GM12872 (cell line): ENCODE results near the gene CLDN1.

Experiments used
- CTCF ChIP-seq: IDR thresholded peaks from 3 replicates; pipeline ENCODE4 v1.5.1; 2011; ENCODE audit warnings: low read depth, mild to moderate bottlenecking, low read length, moderate library complexity; ENCODE audit not compliant: insufficient read depth

The CLDN1 gene

DNA sequence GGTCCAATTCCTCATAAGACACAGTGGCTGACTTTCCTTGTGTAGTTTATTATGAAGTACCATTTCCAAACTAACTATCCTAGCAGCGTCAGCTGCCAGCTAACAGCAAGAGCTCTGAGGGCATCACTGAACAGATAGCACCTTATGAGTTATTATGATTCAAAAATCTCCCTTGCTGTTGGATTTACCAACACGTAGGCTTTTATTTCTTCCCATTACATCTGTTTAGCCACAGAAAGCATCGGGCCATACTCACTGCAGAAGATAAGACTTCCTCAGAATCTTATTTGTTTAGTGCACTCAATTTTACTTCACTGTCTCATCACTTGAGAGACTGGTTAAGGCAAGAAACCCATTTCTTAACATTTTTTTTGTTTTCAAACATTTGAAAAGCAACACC, 16.2 kb downstream of the CLDN1 start:
- no peak for TF ChIP-seq CTCF

DNA sequence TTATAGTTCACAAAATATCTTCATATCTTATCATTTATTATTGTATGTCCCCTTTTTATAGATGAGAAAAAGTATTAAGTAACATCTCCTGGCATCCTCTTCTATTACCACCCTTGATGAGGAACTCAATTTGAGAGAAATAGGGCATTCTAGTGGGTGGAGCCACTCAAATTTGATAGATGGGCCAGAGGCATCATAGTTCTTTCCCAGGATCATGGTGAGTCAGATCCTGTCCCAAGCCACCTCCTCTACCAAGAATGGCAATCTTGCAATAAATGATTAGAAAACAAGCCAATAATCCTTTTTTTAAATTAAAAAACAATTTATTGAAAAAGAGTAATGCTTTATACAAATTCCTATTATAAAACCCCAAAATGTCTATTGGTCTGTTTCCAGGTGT, 16.8 kb downstream of the CLDN1 start:
- no peak for TF ChIP-seq CTCF

DNA sequence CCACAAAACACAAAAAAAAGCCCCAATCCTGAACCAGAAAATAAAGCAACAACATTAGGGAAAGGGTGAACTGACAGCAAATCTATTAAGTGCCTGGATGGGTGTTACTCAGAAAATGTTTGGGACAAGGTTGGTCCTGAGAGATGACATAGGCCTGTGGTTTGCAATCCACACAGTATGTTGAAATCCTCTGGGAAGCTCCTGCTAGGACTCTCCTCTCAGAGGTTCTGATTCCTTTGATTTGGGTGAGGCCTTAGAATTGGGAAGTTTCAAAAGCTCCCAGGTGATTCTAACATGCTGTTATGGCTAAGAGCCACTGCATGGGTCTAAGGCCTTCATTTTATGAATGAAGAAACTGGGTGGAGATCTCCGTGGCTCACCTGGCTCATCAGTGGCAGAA, 18.4 kb downstream of the CLDN1 start:
- TF ChIP-seq CTCF: no peak

- no peak for TF ChIP-seq CTCF
Observed at GRCh38 chr3:190302212-190302867, 19.9 kb downstream of the CLDN1 start.

- TF ChIP-seq CTCF: no peak
Observed at GRCh38 chr3:190301591-190301990, 20.7 kb downstream of the CLDN1 start.

- no peak for TF ChIP-seq CTCF
Observed at GRCh38 chr3:190299969-190300368, 22.3 kb downstream of the CLDN1 start.

GRCh38 chr3:190294030-190294429, 28.2 kb downstream of the CLDN1 start:
- TF ChIP-seq CTCF: no peak
